Hepatic stellate cell (primary cell): ENCODE data around the gene BBS12.
A peak's percentile ranks its signal among the peaks of the same experiment; 100 is the strongest.
"Not testable (repeated sequence)": the region's sequence is repeated elsewhere in the genome, so short reads cannot be mapped to it uniquely, and the experiment has no call there.

Experiments used
- DNase-seq: peaks from one replicate; pipeline ENCODE4 v3.0.0; 2011; ENCODE audit warnings: low spot score

Gene BBS12

DNA sequence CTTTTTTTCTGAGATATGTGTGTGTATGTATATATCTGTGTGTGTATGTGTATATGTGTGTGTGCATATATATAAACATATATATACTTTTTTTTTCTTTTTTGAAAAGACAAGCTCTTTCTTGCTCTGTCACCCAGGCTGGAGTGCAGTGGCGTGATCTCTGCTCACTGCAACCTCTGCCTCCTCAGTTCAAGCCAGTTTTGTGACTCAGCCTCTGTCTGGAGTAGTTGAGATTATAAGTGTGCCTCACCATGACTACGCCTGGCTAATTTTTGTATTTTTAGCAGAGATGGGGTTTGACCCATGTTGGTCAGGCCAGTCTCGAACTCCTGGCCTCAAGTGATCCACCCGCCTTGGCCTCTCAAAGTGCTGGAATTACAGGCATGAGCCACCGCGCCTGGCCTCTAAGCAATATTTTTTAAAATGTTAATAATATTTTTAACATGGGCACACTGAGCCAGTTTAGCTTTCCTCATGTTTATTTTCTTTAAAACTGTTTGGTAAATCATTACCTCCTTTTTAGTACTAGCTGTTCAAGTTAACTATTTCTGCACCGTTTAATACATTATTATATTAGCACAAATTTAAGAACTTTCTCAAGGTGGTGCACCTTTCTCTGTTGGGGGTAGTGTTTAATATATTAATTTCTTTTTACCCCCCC is 33.3 kb downstream of the BBS12 start:
- no peak for DNase-seq

DNA sequence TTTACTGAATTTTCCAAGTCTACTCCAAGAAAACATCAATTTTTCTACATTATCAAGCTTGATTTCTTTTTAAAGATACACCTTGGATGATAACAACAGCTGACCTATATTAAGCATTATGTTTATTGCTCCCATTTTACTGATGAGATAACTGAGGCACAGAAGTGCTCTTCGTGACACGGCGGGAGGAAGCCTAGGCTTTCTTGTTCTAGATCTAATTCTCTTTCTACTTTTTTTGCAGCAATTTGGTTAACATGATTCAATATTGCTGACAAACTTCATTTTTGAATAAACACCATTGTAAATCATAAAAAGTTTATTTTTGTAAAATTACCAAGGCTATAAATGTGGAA is 33.8 kb downstream of the BBS12 start:
- DNase-seq: no peak

GRCh38 chr4:122766950-122767349 is 34.4 kb downstream of the BBS12 start:
- DNase-seq: no peak

- DNase-seq: no peak
Measured at GRCh38 chr4:122771724-122772123, 39.2 kb downstream of the BBS12 start.

GRCh38 chr4:122772311-122772710 is 39.8 kb downstream of the BBS12 start:
- no peak for DNase-seq

DNA sequence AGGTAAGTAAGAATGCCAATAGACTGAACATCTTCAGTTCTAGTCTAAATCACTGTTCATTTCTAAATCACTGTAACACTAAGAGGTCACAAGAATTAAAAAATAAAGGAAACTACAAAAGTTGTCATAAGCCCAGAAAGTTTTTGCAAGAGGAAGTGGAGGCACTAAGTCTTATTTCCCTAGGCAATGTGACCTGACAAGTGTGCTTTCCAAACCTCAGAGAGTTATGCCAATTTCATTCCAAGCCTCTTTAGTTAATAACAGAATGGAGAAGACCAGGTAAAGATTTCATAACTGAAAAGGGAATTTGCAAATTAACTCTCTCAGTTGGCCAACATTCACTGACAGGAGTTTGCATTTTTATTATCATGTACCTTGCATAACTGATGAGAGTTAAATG is 40.5 kb downstream of the BBS12 start:
- DNase-seq: no peak

DNA sequence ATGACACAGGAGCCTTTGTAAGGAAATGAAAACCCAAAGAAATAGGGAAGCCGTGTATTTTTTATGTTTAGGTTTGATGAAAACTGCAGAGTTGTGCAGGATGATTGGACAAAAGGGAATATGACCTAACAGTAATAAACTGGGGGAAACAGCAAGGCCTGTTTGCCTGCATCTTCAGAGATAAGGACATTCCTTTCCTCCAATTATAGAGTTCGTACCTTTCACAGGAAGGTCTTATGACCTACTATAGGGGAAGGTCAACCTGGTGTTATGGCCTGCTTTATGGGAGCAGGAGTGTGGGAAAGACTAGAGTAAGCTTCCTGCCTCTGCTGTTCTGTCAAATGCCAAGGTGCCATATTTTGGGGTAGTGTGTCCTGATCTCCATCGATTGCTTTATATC is 42.5 kb downstream of the BBS12 start:
- DNase-seq: no peak

DNA sequence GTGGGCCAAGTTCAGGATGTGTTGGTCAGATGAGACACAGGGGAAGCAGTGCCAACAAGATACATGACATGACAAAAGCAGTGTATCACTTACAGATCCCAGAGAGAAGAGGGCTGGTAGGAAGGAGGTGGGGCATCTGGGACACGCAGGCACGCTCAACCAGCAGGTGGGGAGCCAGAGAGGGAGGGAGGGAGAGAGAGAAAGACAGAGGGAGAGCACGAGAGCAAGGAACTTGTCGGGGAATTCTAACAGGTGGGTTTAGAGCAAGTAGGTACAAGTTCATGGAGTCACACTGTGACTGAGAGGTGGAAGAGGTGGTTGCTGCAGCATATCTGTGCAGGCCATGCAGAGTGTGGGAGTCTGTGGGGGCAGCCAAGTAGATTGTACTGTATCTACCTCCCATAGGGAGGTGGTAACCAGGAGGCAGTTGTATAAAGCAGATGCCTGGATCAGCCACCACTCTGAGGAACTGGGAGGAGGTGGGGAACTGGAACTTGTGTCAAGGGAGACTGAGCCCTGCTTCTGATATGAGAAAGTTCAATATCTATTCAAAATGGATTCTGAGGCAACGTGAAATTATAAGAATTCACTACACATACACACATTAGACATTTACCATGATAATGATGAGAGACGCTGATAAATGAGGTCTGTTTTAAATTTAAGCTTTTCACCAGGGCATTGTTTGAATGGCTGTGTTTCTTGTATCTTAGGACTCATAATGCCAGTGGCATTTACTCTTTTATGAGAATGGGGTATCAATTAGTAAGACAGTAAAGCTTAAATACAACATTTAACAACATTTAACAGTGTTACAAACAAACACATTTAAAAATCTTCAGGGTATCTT is 43.7 kb downstream of the BBS12 start:
- no peak for DNase-seq

DNA sequence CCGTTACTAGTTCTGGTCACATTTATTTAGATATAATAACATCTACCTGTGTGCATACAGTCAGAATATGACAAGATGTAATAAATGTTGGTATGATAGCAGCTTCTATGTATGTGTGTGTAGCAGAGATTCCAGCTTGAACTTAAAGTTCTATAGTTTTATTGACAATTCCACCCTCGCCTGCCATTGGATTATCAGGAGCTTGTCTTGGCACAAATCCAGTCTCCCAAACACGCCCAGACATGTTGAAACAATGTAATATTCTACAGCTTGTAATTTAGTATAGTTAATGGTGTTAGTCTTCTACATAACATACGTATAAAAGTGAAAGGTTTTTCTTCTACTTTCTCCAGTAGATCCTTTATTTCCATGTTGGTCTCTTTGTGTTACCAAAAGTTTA is 44.4 kb downstream of the BBS12 start:
- no peak for DNase-seq

DNA sequence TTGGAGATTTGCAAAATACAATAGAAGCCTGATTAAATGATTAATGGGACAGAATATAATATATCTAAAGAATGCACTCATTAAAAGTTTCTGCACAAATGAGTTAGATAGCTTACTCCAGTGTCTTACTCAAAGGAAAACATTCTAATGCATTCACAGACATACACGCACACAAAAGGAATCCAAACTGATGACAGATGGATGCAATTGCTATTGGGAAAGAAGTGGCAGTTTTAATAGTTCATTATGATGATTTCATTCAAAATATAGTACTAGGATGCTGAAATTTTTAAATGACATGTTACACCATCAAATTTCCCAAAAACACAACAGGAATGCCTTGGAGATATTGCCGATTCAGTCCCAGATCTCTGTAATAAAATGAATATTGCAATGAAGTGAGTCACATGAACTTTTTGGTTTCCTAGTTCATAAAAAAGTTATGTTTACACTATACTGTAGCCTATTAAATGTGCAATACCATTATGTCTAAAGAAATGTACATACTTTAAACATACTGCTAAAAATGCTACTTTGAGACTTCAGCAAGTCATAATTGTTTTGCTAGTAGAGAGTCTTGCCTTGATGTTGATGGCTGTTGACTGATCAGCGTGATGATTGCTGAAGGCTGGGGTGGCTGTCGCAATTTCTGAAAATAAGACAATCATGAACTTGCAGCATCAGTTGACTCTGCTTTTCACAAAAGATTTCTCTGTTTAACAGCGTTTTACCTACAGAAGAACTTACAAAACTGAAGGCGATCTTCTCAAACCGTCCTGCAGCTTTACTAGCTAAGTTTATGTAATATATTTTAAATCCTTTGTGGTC is 45.6 kb downstream of the BBS12 start:
- no peak for DNase-seq

DNA sequence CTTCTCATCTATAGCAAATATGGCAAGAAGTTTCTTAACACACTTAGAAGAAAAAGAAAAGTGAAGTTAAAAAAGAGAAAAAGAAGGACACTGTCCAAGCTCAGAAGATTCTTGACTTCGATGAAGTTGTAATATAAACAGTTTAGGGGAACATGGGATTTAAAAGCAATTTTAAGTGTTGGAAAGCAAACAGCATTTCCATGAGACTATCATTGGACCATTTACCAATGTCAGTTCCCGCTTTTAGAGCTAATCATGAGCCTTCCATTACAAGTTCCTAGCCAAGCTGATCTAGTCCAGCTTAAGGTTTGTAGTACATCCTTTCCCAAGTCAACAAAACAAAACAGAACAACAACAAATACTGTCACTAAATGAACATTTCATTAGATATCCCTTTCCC is 49.0 kb downstream of the BBS12 start:
- no peak for DNase-seq

- peak; percentile 89 for DNase-seq
Measured at GRCh38 chr4:122783301-122784215, 51.1 kb downstream of the BBS12 start.

- DNase-seq: no peak
Measured at GRCh38 chr4:122784261-122784660, 51.8 kb downstream of the BBS12 start.

DNA sequence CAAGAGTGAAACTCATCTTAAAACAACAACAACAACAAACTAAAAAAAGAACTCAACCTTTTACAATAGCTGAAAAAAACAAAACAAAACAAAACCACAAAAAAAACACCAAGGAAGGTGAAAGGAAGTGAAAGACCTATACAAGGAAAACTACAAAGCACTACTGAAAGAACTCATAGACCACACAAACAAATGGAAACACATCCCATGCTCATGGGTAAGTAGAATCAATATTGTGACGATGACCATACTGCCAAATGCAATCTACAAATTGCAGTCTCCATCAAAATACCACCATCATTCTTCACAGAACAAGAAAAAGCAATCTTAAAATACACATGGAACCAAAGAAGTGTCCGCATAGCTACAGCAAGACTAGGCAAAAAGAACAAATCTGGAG is 52.6 kb downstream of the BBS12 start:
- no peak for DNase-seq

DNA sequence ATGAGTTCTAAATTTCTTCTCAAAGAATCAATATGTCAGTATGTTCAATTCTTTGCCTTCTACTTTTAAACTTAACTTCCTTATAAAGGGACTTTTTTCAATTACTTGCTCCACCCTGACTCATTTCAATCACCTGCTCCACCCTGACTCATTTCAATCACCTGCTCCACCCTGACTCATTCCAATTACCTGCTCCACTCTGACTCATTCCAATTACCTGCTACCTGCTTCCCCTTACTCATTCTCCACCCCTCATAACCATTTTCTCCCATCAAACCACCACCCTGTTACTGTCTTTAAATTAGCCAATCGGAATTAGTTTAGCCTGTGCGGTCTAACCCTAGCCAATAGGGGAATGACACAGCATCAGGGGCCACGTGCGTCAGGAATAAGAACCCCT is 53.8 kb downstream of the BBS12 start:
- DNase-seq: not testable (repeated sequence)

- DNase-seq: not testable (repeated sequence)
Measured at GRCh38 chr4:122786920-122787319, 54.4 kb downstream of the BBS12 start.

DNA sequence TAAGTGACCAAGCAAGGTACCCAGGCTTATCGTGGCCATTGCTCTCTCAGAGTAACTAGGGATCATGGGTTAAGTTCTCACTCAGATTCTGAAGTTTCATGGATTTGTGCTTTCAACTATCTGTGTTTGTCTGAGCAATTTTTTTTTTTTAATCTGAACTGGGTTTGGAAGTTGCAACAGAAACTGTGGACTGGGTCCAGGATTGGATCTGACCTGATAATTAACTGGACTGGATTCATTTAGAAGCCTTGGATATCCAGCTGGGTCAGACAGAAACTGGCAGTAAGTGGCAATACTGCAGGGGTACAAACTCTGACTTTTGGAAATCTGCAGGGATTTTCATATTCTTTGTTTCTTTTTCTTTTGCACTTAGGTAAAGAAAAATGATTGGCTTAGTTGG is 55.4 kb downstream of the BBS12 start:
- DNase-seq: no peak

- no peak for DNase-seq
Measured at GRCh38 chr4:122788935-122789334, 56.4 kb downstream of the BBS12 start.

DNA sequence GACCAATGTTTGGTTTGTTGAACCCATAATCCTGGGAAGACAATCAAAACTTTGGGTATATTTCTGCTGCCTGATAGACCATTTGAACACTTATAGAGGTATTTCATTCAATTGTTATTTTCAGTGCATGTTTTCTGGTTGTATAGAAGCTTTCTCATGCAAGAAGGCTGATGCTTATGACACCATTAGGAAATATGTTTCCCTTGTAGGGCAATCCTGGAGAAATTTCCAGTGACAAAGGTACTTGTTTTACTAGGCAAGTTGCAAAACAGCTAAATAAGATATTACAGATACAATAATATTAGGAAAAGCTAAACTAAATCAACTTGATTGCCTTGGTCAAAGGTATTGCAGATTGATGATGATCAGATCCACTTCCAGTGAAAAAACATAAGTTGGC is 61.3 kb downstream of the BBS12 start:
- no peak for DNase-seq
